Erythroblast (primary cell): ENCODE data around the gene HSD3B7.

ENCODE experiments used
- GATA1 ChIP-seq: IDR thresholded peaks from 2 replicates; pipeline ENCODE4 v1.6.1; 2011; ENCODE audit warnings: low read depth, mild to moderate bottlenecking, control low read depth, low read length, moderate library complexity
- POLR2A ChIP-seq: IDR thresholded peaks from 2 replicates; pipeline ENCODE4 v1.6.1; 2011; ENCODE audit warnings: mild to moderate bottlenecking, low read length

DNA sequence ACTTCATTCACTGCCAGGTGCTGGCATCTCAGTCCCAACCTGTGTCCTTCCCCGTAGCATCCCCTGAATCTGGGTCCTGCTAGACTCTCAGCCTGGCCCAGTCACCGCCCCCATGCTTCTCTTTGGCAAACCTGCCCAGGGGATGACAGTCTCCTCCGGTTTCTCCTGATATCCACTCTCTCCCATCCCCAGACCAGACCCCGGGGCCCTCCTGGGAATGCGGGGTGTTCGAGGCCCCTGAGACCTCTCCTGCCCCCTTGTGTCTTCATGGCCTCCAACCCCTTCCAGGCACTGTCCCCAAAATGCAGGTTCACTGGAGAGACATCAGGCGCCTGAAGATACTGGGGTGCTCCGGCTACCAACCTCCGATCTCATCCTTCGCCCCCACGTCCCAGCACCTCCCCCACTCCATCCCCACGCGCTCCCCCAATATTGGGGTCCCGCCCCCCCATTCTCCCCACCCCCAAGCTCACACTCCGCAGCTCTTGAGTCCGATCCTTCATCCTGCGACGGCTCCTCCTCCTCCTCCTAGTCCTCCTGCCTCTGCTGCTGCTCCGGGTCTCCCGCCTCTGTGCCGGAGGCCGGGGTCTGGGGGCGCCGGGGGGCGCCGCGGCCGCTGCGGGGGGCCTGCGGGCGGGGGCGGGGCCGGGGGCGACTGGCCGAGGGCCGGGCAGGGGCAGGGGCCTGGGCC is 25.0 kb downstream of the HSD3B7 start:
- TF ChIP-seq POLR2A (no peak), GATA1 (no peak)
